ENCODE results near the gene PUS7.
A peak's percentile ranks its signal among the peaks of the same experiment; 100 is the strongest.
"Not testable (repeated sequence)": the region's sequence is repeated elsewhere in the genome, so short reads cannot be mapped to it uniquely, and the experiment has no call there.

The PUS7 gene

DNA sequence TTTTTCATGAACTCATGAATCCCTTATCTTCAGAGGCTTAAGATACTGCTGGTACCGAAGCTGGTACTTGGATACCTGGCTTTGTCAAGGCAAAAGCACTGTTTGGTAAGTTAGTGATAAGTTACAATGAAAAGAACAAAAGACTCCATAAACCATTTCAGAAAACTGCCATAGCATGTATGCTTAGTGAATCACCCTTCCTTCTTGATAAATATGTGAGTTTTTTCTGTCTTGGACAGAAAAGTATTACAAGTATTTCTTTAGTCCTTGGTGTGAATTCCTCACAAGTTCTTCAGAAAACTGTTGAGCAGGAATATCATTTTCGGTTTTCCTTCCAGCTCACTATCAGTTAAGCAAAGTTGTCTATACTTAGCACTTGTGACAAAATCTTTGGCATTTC is 25.6 kb downstream of the PUS7 start:
- DNase-seq, result no peak

DNA sequence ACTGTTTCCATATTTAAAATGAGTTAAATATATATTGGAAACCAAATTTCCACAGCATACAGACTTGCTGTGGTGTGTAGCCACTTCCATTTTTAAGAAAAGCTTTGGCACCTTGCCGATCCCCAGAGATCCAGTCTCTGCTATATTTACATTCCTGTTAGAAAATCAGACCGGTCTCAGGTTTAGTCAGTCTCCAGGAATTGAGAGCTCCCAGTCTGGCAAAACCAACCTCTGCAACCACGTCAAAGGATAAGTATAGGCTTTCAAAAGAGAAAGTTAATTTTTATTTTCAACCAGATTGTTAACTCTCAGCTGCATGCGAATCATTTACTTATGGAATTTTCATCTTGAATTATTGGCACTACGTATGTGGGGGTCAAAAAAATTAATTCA is 28.2 kb downstream of the PUS7 start:
- no peak for DNase-seq

DNA sequence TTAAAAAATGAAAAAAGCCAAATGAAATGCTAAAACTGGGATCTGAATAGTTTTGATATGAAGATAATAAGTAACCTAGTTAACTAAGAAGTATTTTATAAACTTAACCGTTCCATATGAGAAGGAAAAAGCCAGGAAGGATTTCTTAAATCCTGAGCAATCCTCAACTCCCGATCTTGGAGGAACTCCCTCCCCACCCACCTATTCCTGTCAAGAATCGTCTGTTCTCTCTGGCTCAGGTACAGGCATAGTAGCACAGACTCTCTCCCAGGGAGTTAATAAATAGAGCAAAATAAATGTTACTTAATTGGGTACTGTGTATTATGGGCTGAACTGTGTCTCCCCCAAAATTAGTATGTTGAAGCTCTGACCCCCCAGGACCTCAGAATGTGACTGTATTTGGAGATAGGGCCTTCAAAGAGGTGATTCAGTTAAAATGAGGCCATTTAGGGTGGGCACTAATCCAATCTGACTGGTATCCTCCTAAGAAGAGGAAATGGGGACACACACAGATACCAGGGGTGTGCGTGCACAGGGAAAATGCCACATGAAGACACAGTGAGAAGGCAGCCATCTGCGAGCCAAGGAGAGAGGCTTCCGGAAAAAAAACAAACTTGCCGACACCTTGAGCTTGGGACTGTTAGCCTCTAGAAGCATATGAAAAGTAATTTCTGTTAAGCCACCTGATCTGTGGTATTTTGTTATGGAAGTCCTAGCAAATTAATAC is 28.7 kb downstream of the PUS7 start:
- DNase-seq, result no peak

DNA sequence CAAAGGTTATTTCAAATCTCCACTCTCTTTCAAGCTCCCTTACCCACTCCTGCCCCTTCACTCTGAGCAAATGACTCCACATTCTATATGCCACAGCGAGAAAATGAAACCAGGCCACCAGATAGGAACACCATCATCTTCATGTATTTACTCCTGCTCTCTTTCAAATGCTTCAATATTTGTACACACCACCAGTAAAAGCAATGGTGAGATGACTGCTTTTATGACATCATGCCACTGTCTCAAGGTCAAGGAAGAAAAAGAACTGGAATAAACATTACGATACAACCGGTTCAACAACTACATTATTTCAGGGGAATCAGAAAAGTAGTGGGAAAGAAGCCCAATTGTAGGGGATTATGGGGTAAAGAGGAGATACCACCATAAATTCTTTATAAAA is 32.7 kb downstream of the PUS7 start:
- no peak for DNase-seq

DNA sequence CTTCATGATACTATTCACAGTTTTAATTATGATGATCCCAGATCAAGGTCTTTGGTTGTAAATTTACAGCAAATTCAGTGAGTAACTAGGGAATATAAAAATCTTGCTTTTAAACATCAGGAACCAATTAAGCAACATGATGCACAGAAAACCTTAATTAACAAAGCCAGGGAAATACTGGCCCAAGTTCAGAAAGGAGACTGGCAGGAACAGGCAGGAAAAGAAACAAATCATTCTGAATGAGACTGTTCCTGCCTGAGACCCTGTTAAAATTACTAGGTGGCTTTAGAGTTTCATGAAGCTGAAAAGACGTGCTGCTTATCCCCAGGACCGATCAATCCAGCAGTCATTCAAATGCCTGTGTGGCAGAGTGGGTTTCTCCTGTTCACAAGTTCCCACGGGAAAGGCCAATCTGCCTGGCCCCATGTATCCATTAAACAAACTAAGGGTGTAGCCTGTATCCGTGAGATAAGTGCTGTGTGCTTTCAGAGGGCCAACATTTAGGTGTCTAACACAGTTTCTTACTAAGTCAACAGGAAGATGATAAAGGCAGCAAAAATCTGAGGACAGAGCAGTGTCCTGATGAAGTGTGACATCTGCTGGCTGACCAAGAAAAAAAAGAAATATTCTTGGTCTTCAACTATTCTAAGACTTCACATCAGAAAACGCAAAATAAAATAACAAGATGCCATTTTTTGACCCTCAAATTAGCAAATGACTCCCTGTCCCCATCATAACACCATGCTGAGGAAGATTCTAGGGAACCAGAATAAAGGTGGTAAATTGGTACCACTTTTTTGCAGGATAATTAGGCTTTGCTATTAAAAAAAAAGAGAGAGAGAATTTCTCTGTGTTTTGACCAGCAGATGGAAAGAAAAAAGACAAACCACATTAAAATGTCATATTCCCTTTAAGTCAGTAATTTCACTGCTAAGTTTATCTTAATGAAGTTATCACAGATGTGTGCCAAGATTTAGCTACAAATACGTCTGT is 34.2 kb downstream of the PUS7 start:
- DNase-seq, result peak; percentile 13

DNA sequence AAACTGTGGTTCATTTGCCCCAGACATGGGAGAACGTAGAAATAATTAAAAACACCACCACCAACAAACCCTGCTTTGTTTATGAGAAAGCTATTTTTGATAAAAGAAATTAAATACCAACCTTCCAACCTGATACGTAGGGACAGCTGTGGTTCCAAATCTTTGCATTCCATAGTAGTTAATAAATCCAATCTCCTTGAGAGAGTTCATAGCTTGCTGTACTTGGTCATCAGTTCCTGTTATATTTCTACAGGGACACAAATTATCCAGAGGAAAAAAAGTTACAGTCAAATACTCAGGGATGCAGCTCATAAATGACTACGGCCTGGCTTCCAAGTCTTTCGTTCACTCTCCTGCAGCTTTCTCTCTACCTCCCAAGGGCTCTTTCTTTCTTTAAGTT is 41.1 kb downstream of the PUS7 start:
- no peak for DNase-seq

DNA sequence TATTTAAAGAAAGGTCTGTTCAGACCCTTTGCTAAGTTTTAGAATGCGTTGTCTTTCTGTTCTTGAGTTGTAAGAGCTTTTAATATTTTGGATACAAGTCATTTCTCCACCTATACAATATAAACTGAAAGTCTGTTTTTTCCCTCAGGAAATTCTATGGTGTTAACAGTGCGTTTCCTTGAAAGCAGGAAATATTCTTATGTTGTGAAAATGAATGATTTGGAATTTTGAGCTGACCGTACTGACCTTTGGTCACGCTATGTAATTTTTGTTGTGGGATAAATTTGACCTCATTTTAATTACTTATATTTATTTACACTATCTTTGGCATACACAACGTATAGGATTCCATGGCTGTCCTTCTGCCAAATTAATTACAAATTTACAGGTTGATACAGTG is 43.5 kb downstream of the PUS7 start:
- DNase-seq, result no peak

DNA sequence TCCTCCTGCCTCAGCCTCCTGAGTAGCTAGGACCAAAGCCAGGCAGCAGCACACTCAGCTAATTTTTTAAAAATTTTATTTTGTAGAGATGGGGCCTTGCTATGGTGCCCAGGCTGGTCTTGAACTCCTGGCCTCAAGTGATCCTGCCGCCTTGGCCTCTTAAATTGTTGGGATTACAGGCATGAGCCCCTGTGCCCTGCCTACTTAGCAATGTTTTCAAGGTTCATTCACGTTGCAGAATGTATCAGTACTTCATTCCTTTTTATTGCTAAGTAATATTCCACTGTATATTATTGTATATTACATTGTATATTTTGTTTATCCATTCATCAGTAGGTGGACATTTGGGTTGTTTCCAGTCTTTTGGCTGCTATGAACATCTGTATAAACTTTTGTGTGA is 44.2 kb downstream of the PUS7 start:
- no peak for DNase-seq

DNA sequence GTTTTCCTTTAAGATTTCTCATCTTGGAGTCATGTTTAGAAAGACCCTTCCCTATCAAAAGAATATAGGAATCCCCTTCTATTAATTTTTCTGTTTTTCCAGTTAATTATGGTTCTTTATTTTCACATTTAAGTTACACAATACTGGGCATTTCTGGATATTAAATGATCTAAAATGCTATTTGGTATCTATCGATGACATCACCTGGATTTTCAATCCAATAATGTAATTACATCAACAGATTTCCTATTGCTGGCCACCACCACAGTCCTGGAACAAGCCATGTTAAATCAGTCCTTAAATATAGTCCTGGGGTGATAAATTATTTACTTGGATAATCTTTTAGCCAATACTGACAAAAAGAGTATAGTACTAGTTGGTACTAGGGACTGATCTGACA is 48.0 kb downstream of the PUS7 start:
- no peak for DNase-seq

DNA sequence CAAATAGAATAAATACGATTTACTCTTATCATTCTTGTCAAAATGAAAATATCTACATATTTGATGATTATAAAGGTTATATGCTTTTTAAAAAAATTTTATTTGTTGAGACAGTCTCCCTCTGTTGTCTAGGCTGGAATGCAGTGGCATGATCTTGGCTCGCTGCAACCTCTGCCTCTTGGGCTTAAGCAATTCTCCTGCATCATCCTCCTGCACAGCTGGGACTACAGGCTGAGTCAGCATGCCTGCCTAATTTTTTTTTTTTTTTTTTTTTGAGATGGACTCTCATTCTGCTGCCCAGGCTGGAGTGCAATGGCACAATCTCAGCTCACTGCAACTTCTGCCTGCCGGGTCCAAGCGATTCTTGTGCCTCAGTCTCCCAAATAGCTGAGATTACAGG is 48.9 kb downstream of the PUS7 start:
- DNase-seq, result no peak

DNA sequence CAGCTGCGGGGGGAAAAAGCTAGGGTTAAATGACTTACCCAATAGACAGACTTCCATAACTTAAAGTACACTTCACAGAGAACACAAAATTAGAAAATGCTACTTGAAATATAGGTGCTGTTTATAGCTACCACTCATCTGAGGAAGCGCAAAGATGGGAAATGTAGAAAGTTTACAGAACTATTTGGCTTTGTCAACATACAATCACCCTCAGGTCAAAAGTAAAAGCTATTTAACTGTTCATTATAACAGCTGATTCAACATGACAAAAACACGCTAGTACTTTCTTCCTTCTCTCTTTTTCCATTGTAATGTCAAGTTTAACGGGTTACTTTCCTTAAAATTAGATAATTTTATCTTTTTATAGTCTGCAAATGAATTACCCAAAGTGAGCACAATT is 51.2 kb downstream of the PUS7 start:
- DNase-seq, result no peak

DNA sequence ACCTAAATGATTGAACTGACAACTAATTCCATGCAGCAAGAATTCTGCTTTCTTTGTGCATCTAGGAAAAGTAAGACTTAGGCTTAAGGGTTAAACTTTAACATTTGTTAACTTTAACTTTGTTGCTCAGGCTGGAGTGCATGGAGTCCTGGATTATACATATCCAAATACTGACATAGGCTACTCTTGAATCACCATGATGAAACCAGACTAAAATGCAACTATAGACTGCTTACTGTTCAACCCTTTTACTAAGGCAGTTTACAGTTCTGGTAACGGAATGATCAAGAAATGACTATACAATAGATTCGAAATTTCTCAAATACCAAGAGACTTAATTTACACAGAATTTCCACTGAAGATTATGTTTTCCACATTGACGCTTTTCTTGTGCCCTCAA is 52.0 kb downstream of the PUS7 start:
- DNase-seq, result no peak

DNA sequence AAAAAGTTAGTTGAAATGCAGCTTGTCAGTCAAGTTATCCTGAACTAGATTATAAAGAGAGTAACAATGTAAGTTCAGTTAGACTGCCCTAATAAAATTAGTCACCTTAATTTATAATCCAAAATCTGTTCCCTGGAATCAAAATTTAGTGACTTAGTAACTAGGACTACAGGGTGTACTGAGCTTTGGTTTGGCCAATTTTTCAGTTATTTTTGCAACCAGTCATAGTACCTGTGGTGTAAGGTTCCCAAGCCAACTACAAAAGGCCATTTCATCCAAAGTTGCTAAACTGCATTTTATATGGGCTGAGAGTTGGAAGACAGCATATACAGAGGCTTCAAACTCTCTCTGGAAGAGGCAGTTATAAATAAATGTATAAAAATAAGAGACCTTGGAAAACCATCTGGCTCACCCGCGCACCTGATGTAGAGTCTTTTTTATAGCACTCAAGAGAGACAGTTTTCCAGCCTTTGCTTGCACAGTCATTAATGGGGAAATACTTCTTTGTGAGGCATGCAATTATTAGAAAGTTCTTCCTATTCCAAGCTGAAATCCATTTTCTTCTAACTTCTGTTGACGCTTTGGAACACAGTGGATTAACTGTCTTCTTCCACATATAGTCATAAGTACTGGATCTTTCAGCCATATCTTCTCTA is 59.2 kb downstream of the PUS7 start:
- no peak for DNase-seq

DNA sequence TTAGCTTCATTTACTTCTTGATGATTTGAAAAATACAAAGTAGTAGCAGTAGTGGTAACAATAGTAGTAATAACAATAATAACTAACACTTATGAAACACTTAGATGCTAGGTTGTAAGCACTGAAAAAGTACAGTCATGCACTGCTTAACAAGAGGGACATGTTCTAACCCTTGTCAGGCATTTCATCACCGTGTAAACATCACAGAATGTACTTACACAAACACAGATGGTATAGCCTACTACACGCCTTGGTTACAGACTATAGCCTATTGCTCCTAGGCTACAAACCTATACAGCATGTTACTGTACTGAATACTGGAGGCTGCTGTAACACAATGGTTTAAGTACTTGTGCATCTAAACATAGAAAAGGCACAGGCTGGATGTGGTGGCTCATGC is 60.6 kb downstream of the PUS7 start:
- no peak for DNase-seq

DNA sequence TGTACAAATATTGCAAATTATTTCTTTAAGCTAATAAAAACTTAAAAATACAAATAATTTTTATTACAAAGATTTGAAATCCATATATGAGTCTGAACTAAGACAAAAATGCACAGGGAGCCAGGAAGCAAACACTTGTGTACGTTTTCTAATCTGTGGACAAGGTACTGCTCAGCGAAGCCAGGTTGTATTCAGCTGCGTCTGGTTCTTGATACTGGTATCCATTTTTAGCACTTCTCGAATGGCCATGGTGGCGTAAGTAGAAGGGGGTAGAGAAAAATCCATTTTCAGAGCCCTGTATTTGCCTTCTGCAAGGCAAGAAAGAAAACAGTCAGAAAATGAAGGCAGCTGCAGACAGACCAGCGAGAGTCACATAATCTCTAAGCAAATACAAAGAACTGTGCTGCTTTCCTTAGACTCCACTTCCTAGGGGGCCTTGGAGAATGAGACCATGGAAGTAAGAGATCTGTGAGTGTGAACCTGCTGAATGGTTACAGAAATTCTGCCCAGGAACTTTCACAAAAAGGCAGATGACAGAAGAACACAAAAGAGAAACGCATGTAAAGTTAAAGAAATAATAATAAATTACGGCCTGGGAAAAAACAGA is 64.3 kb downstream of the PUS7 start:
- DNase-seq, result no peak

DNA sequence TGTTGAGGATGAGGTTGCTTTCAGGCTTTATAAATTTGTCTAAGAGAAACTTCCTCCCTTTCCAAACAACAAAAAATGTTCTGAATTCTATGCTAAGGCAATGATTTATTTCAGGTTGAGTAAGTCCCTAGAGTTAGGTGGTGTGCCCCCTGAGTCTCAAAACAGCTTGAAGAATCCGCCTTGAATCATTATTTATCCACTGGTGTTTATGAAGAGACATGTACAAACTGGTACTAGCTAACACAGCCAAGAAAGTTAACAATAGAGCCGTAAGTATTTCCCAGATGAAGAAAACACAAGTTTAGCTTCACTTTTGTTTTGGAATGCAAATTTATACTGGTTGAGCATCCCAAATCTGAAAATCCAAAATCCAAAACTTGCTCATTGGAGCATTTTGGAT is 67.2 kb downstream of the PUS7 start:
- no peak for DNase-seq

DNA sequence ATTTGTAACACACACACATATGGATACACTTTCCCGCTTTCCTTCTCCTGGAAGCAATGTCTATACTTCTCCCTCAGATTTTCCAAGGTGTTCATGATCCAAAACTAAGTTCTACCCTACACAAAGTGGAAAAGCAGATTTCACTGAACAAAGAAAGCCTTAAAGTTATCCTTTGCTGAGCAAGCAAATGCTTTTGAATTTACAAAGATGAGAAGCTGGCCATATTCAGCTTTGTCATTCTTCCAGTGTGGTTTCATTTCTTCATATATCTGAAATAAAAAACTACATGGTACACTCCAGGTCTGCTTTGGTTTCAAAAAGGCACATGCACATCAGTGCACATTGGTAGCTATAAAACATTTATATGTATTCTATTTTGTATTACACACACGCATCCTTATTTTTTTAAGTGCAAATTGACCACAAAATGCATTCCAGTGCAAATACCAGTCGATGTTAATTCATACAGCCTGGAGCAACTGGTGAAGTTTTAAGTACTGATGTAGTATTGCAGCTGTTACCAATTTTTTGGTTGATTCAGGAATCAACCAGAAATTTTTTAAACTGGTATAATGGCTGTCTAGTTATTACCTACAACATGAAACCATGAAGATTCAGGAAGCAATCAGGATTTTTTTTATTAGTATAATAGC is 67.8 kb downstream of the PUS7 start:
- no peak for DNase-seq

DNA sequence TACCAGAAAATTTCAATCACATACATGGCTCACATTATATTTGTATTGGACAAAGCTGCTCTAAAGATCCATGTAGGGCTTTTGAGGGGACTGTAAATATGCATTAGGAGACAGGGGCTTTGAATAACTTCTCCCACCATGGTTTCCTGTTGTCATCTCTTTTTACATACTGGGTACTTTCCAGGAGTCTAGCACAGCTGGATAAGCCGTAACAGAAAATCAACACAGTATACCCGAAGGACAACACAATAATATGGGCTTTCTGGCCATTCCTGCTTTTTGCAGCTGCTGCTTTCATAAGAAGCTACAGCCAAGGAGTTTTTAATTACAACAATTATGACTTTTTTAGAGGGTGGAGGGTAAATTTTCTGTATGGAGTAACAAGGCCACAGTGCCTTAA is 70.0 kb downstream of the PUS7 start:
- DNase-seq, result no peak

DNA sequence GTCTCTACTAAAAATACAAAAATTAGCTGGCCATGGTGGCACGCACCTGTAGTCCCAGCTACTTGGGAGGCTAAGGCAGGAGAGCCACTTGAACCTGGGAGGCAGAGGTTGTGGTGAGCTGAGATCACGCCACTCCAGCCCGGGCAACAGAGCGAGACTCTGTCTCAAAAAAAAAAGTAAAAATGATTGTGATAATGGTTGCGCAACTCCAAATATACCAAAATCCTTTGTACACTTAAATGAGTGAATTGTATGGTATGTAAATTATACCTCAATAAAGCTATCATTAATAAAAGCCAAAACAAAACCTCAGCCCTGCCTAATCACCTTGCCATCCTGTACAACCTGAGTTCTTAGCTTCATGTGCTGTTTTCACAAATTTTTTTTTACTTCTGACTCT is 71.2 kb downstream of the PUS7 start:
- DNase-seq, result not testable (repeated sequence)

DNA sequence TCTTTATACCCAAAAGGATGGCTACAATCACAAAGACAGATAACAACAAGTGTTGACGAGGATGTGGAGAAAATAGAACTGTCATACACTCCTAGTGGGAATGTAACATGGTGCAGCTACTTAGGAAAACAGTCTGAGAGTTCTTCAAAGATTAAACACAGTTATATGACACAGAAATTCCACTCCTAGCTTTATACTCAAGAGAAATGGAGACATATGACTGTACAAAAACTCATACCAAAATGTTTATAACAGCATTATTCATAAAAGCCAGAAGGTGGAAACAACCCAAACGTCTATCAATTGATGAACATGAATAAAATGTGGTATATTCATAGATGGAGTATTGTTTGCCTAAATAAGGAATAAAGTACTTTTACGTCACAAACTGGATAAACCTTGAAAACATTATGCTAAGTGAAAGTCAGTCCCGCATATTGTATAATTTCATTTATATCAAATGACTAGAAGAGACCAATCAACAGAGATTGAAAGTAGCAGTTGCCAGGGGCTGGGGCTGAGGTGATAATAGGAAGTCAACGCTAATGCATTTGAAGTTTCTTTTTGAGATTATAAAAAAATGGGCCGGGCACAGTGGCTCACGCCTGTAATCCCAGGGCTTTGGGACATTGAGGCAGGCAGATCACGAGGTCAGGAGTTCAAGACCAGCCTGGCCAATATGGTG is 71.8 kb downstream of the PUS7 start:
- no peak for DNase-seq

DNA sequence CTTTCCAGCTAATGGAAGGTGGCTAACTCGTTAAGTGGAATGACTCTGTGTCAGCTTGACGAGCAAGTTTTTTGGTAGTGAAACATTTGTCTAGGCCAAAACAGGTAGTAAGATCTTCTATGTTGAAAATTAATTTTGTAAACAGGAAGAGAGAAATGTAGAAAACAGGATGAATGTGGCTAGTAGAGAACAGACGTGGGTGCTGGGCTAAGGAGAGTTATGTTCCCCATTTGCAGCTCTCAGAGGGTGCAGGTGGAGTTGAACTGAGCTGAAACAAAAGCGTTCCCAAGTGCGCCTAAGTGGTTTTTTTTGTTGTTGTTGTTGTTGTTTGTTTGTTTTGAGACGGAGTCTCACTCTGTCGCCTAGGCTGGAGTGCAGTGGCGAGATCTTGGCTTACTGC is 73.9 kb downstream of the PUS7 start:
- no peak for DNase-seq

DNA sequence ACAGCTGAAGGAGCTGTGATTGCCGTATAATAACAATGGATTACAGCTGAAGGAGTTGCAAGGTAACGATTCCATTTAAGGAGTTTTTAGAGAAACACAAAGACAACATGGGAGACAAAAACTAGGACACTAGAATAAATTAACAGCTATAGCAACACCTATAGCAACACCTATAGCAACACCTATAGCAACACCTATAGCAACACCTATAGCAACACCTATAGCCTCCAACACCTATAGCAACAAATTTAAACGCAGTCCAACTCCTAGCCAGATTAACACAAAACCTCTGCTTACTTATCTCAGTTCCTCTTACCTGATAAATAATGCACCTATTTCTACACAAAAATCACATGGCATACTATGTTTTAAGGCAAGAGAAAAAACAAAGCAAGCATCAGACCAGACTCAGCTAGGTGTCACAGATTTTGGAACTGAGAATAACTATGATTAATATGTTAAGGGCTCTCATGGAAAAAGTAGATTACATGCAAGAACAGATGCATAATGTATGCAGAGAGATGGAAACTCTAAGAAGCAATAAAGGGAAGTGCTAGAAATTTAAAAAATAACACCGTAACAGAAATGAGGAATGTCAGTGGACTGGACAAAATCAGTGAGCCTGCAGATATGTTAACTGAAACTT is 77.6 kb downstream of the PUS7 start:
- no peak for DNase-seq

Data from 8988T (cell line).